ENCODE data around the gene RPTN. TPM values are rescaled to one million over a fixed set of nuclear protein-coding genes. Genes with fewer than 3 reads are reported as not detected.

Gene RPTN
- total RNA-seq, 4 donors from 2014 or later = not detected

DNA sequence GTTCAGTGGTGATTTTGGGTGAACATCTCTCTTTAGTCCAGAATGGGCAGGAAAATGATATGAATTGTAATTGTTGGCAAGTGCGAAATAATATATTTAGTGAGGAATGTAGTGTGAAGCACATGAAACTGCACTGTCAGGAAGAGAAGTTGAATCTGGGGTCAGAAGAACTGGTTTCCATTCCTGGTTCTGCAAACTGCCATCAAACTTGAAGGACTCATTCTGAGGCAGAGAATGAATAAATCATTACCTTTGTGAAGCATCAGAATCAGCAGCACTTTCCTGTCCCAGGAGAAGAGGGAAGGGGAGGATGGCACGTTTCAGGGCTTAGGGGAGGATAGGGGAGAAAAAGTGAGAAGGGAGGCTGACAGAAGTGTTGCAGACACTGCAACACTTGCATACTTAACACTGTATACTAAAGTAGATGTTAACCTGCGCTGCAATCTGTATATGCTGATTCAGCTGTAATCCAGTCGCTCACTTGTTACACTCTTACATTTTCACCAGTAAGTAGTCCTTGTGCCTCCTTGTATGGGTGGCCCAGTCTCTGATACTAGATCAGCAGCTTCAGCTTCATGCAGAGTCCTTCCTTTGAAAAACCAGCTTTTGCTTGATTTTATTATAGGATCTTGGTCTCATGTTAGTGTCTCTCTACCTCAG is 10.5 kb upstream of the RPTN start:
- H3K27me3 ChIP-seq = no peaks in the 10 kb centered on the region
- H3K27ac ChIP-seq (replicated peaks in 1 of 4) = no peak overlapping the region
- intact Hi-C loops (cut with DNase I) = no loop called here
- TF ChIP-seq POLR2AphosphoS5 (IDR thresholded peaks at IDR 0.05) = no peak
- peaks cover 11 to 29% (median 18%) of the 10 kb centered on the region in 4 donors for H3K4me1 ChIP-seq
- H3K9me3 ChIP-seq = no peaks in the 10 kb centered on the region
- H3K36me3 ChIP-seq = no peaks in the 10 kb centered on the region
- no peak overlapping the region for H3K4me3 ChIP-seq
- DNase-seq (ENCODE audit: extremely low spot score) = no peak
- WGBS = 66% methylated on average over 4 of the region's 4 CpGs

DNA sequence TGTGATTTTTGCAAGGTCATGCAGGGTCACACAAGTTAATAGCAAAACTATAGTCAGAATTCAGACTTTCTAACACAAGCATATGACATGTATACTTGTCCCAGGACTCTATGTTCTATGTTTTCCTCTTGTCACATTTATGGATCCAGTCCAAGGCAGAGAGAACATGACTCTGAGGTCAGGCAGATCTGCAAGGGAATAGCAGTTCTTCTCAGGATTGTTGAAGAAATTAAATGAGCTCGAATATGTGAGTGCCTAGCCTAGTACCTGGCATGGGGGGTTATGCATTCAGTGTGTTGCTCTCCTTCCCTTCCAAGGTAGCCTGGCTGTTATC is 9.5 kb upstream of the RPTN start:
- Histone ChIP-seq H3K9me3 (no peaks in the 10 kb centered on the region), H3K36me3 (no peaks in the 10 kb centered on the region), H3K27me3 (no peaks in the 10 kb centered on the region), H3K27ac (replicated peaks in 1 of 4) (peak overlapping the region in 2 of 4 donors; percentile 44 to 47), H3K4me3 (no peak overlapping the region), H3K4me1 (peaks cover 11 to 29% (median 18%) of the 10 kb centered on the region in 4 donors)
- intact Hi-C loops (cut with DNase I) = no loop called here
- DNase-seq (ENCODE audit: extremely low spot score) = no peak
- TF ChIP-seq POLR2AphosphoS5 (IDR thresholded peaks at IDR 0.05) (peak in 1 of 2 donors; percentile 12), EP300 (IDR thresholded peaks at IDR 0.05) (peak; percentile 17), POLR2A (IDR thresholded peaks at IDR 0.05; ENCODE audit: low read depth) (no peak)
- 38% methylated on average over 1 of the region's 1 CpG for WGBS

- H3K27ac ChIP-seq (replicated peaks in 1 of 4) = peak overlapping the region in 2 of 4 donors; percentile 44 to 47
- no peaks in the 10 kb centered on the region for H3K36me3 ChIP-seq
- intact Hi-C loops (cut with DNase I) = no loop called here
- 62% methylated on average over 3 of the region's 3 CpGs for WGBS
- no peak overlapping the region for H3K4me3 ChIP-seq
- no peak for DNase-seq (ENCODE audit: extremely low spot score)
- peaks cover 11 to 29% (median 18%) of the 10 kb centered on the region in 4 donors for H3K4me1 ChIP-seq
- H3K27me3 ChIP-seq = no peaks in the 10 kb centered on the region
- no peak for TF ChIP-seq POLR2AphosphoS5 (IDR thresholded peaks at IDR 0.05)
- no peak for TF ChIP-seq POLR2A (IDR thresholded peaks at IDR 0.05; ENCODE audit: low read depth)
- TF ChIP-seq, protein P1, sequence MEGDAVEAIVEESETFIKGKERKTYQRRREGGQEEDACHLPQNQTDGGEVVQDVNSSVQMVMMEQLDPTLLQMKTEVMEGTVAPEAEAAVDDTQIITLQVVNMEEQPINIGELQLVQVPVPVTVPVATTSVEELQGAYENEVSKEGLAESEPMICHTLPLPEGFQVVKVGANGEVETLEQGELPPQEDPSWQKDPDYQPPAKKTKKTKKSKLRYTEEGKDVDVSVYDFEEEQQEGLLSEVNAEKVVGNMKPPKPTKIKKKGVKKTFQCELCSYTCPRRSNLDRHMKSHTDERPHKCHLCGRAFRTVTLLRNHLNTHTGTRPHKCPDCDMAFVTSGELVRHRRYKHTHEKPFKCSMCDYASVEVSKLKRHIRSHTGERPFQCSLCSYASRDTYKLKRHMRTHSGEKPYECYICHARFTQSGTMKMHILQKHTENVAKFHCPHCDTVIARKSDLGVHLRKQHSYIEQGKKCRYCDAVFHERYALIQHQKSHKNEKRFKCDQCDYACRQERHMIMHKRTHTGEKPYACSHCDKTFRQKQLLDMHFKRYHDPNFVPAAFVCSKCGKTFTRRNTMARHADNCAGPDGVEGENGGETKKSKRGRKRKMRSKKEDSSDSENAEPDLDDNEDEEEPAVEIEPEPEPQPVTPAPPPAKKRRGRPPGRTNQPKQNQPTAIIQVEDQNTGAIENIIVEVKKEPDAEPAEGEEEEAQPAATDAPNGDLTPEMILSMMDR (IDR thresholded peaks at IDR 0.05) = no peak
- TF ChIP-seq EP300 (IDR thresholded peaks at IDR 0.05) = no peak
- H3K9me3 ChIP-seq = no peaks in the 10 kb centered on the region
Observed at GRCh38 chr1:152167835-152168534, 9.0 kb upstream of the RPTN start.

GRCh38 chr1:152166966-152167365 is 7.9 kb upstream of the RPTN start:
- H3K36me3 ChIP-seq = no peaks in the 10 kb centered on the region
- 55% methylated on average over 1 of the region's 1 CpG for WGBS
- DNase-seq (ENCODE audit: extremely low spot score) = no peak
- H3K27ac ChIP-seq (replicated peaks in 1 of 4) = peak overlapping the region in 1 of 4 donors; percentile 30
- H3K27me3 ChIP-seq = no peaks in the 10 kb centered on the region
- no peaks in the 10 kb centered on the region for H3K9me3 ChIP-seq
- H3K4me1 ChIP-seq = peaks cover 11 to 29% (median 21%) of the 10 kb centered on the region in 4 donors
- TF ChIP-seq, protein P1 (IDR thresholded peaks at IDR 0.05) = no peak
- no peak for TF ChIP-seq POLR2A (IDR thresholded peaks at IDR 0.05; ENCODE audit: low read depth)
- no peak overlapping the region for H3K4me3 ChIP-seq
- intact Hi-C loops (cut with DNase I) = no loop called here

DNA sequence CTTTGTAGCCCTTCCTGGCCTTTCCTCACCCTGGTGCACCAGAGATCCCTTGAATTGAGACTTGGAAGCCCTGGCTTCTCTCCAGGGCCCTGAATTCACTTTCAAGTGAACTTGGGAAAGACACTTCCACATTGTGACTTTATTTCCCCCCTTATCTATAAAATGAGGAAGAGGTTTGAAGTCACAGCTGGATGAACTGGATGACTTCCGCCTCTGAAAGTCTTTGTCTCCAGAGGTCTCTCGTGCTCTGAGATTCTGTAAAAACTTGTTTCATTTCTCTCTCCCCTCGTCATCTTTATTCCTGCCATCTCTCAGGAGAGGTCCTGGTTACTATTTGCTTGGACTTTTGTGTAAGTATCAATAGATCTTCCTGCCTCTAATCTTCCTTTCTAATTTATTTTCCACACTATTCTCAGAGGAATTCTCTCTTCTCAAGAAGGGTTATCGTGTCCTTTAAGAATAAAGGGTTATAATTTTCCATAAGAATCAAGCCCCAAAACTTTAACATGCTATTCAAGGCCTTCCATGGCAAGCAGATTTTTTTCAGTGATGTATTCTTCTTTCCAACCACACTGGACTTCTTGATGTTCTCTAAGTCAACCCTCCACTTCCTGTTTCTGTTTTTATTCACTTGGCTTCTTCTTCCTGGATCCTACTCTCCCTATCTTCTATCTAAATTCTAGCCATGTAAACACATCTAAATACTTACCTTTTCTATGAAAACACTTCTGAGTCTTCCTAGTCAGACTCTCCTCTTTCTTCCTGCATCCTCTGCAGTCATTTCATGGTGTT is 6.5 kb upstream of the RPTN start:
- intact Hi-C loops (cut with DNase I) = no loop called here
- DNase-seq (ENCODE audit: extremely low spot score) = no peak
- TF ChIP-seq, protein P1 (IDR thresholded peaks at IDR 0.05) = no peak
- TF ChIP-seq POLR2A (IDR thresholded peaks at IDR 0.05; ENCODE audit: low read depth) (no peak), EP300 (IDR thresholded peaks at IDR 0.05) (no peak), POLR2AphosphoS5 (IDR thresholded peaks at IDR 0.05) (no peak)
- no peaks in the 10 kb centered on the region for H3K36me3 ChIP-seq
- no peak overlapping the region for H3K4me3 ChIP-seq
- no peak overlapping the region for H3K27ac ChIP-seq (replicated peaks in 1 of 4)
- no peaks in the 10 kb centered on the region for H3K27me3 ChIP-seq
- peaks cover 11 to 29% (median 21%) of the 10 kb centered on the region in 4 donors for H3K4me1 ChIP-seq
- 71% methylated on average over 4 of the region's 4 CpGs for WGBS
- H3K9me3 ChIP-seq = no peaks in the 10 kb centered on the region
